Left renal cortex interstitium (tissue), 4 donors: ENCODE measurements around the gene KCTD10. TPM values are rescaled to one million over a fixed set of nuclear protein-coding genes. Genes with fewer than 3 reads are reported as not detected.
A peak's percentile ranks its signal among the peaks of the same experiment; 100 is the strongest.
"Not testable (repeated sequence)": the region's sequence is repeated elsewhere in the genome, so short reads cannot be mapped to it uniquely, and the experiment has no call there.

Experiments
- DNase-seq, 4 donors: peaks; one replicate each; pipeline ENCODE4 v3.0.0-alpha.2; 2013; ENCODE audit warnings: low read depth in 4 of 4, low spot score in 2 of 4, missing footprints in 1 of 4
- polyA plus RNA-seq, 4 donors: library from polyadenylated mRNA; unstranded; fragments of 120-200 nt; gene quantifications; one replicate each; pipeline ENCODE4 v1.2.1, GENCODE V29; 2013; ENCODE audit not compliant: insufficient read length in 4 of 4

Gene KCTD10
- polyA plus RNA-seq, 4 donors = 50.9 to 59.7 (median 54.9) TPM

- DNase-seq = no peak
Measured at GRCh38 chr12:109475121-109475520, 2.0 kb downstream of the KCTD10 start.

- DNase-seq = not testable (repeated sequence)
Measured at GRCh38 chr12:109473526-109474270, 3.4 kb downstream of the KCTD10 start.

- no peak for DNase-seq
Measured at GRCh38 chr12:109473006-109473405, 4.1 kb downstream of the KCTD10 start.

GRCh38 chr12:109469517-109469916 lies 7.6 kb downstream of the KCTD10 start:
- no peak for DNase-seq

GRCh38 chr12:109467978-109468676 lies 9.0 kb downstream of the KCTD10 start:
- no peak for DNase-seq

- DNase-seq = no peak
Measured at GRCh38 chr12:109466821-109467220, 10.3 kb downstream of the KCTD10 start.

GRCh38 chr12:109466305-109466704 lies 10.8 kb downstream of the KCTD10 start:
- no peak for DNase-seq

- DNase-seq = no peak
Measured at GRCh38 chr12:109464642-109465351, 12.3 kb downstream of the KCTD10 start.

GRCh38 chr12:109463756-109464155 lies 13.3 kb downstream of the KCTD10 start:
- no peak for DNase-seq

GRCh38 chr12:109462868-109463692 lies 14.0 kb downstream of the KCTD10 start:
- peak; percentile 74 to 90 (median 86) for DNase-seq

- DNase-seq = no peak
Measured at GRCh38 chr12:109461846-109462756, 15.0 kb downstream of the KCTD10 start.

GRCh38 chr12:109461049-109461845 lies 15.9 kb downstream of the KCTD10 start:
- DNase-seq = no peak

GRCh38 chr12:109460538-109460937 lies 16.6 kb downstream of the KCTD10 start:
- no peak for DNase-seq

- DNase-seq = no peak
Measured at GRCh38 chr12:109459247-109459646, 17.9 kb downstream of the KCTD10 start.

GRCh38 chr12:109458771-109459208 lies 18.3 kb downstream of the KCTD10 start:
- DNase-seq = no peak

- no peak for DNase-seq
Measured at GRCh38 chr12:109458086-109458485, 19.0 kb downstream of the KCTD10 start.

- no peak for DNase-seq
Measured at GRCh38 chr12:109455706-109456105, 21.4 kb downstream of the KCTD10 start.

GRCh38 chr12:109452489-109452888 lies 24.6 kb downstream of the KCTD10 start:
- DNase-seq = no peak

- no peak for DNase-seq
Measured at GRCh38 chr12:109451400-109451799, 25.7 kb downstream of the KCTD10 start.
